ENCODE data around the gene PPFIBP1.

- TF ChIP-seq CTCF (IDR thresholded peaks at IDR 0.05; ENCODE audit: insufficient read depth, low read length): no peak
- no peak for TF ChIP-seq REST (IDR thresholded peaks at IDR 0.05; ENCODE audit: insufficient replicate concordance, low read depth)
- TF ChIP-seq GABPA (IDR thresholded peaks at IDR 0.05; ENCODE audit: low read depth): no peak
- TF ChIP-seq POLR2AphosphoS5 (IDR thresholded peaks at IDR 0.05; ENCODE audit: low read depth): no peak
- TF ChIP-seq SPI1 (IDR thresholded peaks at IDR 0.05; ENCODE audit: borderline replicate concordance, low read depth): no peak
Observed at GRCh38 chr12:27477049-27477448, 47.0 kb upstream of the PPFIBP1 start.
